Peyer's patch (tissue), 4 donors: ENCODE results near the gene CSNK1A1.

Experiments
- POLR2A ChIP-seq, 2 donors: fragments of 450-650 bp; IDR thresholded peaks; one replicate each; pipeline ENCODE4 v1.5.1; 2017; ENCODE audit warnings: antibody characterized with exemption in 2 of 2, mild to moderate bottlenecking in 2 of 2, moderate library complexity in 2 of 2
- TF ChIP-seq, protein P1 (sequence below), 6 experiments: fragments of 450-650 bp in 4 of 6; fragments of 200-600 bp in 2 of 6; sonication (generic) in 1 of 6; IDR thresholded peaks; one replicate each; pipeline ENCODE4 v1.5.1; 2017 to 2019; ENCODE audit warnings: antibody characterized with exemption in 6 of 6, mild to moderate bottlenecking in 3 of 6, moderate library complexity in 1 of 6

DNA sequence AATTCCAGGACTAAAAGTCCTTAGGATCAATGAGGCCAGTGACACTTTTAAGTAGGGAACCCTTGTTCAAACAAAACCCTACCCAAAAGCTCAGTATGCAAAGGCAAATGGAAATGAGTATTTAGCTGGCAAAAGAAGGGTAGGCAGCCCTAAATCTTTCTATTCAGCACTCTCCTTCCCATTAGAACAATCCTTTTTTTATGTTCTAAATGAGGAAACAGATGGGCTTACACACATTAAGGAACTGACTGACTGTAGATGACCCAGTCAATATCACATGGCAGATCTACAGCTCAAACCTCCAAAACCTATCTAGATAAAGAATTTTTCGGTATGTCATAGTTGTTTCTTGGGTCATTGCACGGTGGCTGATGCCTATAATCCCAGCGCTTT, 7.2 kb downstream of the CSNK1A1 start:
- TF ChIP-seq, protein P1, sequence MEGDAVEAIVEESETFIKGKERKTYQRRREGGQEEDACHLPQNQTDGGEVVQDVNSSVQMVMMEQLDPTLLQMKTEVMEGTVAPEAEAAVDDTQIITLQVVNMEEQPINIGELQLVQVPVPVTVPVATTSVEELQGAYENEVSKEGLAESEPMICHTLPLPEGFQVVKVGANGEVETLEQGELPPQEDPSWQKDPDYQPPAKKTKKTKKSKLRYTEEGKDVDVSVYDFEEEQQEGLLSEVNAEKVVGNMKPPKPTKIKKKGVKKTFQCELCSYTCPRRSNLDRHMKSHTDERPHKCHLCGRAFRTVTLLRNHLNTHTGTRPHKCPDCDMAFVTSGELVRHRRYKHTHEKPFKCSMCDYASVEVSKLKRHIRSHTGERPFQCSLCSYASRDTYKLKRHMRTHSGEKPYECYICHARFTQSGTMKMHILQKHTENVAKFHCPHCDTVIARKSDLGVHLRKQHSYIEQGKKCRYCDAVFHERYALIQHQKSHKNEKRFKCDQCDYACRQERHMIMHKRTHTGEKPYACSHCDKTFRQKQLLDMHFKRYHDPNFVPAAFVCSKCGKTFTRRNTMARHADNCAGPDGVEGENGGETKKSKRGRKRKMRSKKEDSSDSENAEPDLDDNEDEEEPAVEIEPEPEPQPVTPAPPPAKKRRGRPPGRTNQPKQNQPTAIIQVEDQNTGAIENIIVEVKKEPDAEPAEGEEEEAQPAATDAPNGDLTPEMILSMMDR (IDR thresholded peaks at IDR 0.05) = no peak
- TF ChIP-seq POLR2A (IDR thresholded peaks at IDR 0.05) = no peak
